CD1c-positive myeloid dendritic cell (primary cell): ENCODE measurements around the gene ACAT2.
"Not testable (repeated sequence)": the region's sequence is repeated elsewhere in the genome, so short reads cannot be mapped to it uniquely, and the experiment has no call there.

Source experiments
- DNase-seq: peaks from one replicate; pipeline ENCODE4 v3.0.0-alpha.2; 2016; ENCODE audit errors: extremely low spot score

ACAT2 gene

DNA sequence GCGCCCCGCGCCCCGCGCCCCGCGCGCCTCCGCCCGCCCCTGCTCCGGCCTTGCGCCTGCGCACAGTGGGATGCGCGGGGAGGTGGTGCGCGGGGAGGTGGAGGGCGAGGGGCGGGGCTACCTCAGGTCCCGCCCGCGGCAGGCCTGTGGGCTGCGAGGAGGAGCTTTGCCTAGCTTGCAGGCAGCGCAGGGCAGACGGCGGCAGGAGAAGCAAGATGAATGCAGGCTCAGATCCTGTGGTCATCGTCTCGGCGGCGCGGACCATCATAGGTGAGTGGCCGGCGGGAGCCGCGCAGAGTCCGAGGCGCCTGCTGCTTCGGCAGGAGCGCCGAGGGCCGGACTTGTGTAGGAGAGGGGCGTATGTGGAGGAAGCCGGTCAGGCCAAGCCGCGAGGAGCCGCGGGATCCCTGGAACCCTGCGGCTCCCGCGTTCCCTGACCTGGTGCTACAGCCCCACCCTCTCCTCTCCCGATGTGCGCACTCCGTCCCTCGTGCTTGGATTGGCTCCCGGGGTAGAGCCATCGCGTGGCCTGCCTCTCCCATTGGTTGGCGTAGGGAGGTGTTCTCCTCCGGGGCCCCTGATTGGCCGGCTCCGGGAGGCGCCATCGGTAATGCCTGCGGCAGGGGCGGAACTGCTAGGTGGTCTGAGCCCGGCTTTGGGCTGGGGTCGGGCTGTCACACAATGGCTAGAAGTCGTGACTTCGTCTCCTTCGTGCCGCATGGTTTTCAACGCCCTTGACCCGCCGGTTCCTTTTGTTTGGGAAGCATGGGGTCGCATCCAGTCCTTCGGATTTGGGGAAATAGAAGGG lies at the start of gene ACAT2:
Gene ACAT2, plus strand, starts transcription at position 173 of the 808 bp plus-strand sequence. Its CDS starts 43 bp downstream, at position 216.
- DNase-seq = peak; percentile 96

DNA sequence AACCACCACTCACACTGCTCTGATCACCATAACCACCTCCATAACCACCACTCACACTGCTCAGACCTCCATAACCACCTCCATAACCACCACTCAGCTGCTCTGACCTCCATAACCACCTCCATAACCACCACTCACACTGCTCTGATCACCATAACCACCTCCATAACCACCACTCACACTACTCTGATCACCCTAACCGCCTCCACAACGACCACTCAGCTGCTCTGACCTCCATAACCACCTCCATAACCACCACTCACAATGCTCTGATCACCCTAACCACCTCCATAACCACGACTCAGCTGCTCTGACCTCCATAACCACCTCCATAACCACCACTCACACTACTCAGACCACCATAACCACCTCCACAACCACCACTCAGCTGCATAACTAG lies 49.5 kb upstream of the ACAT2 start:
- not testable (repeated sequence) for DNase-seq

DNA sequence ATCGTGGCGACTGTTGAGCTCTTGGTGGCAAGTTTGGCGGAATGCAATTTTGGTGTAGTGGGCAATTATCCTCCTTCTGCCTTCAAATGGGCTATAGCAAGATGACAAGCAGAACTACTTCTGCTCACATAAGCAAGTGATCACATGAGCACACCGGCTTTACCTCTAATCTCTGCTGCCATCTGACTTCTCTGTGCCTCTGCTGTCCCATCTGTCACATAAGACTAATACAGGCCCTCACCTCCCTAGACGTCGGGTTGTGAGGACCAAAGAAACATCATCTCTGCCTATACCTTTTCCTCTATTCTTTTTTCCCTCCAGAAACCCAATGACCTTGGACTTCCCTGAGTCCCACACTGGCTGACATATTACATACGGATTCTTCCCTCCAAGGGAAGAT lies 47.9 kb upstream of the ACAT2 start:
- no peak for DNase-seq

DNA sequence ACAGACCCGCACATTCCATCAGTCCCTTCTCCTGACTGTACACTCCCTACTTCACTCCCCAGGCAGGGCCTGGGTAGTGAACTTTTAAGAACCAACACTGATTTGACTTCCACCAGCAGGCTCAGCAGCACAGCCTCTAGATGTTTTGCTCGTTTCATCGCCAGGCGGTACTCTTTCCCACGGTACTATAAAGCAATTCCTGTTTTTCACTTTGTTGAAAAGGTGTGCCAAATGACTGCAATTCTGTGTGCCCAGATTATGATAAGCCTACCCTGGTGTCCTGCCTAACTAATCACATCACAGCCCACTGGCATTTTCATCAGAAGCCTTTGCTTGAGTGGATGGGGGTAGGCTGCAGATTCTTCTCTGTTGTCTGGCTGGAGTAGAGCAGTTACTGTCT lies 47.4 kb upstream of the ACAT2 start:
- DNase-seq = no peak

DNA sequence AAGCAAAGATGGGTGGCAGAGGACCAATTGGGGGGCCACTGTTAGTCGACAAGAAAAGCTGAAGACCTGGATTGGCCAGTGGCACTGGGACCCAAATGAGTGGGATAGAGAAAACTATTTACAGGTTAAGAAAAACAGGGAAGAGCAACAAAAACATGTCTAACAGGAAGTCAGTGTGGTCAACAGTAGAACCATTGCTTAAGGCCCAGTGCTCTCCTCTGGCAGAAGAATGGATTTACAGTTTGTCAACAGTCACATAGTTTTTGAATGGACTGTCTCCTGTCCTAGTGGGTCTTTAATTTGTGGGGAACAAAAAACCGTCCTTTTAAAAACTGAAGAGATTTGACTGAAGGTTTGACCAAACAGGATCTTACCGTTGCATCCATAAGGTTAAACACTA lies 46.7 kb upstream of the ACAT2 start:
- no peak for DNase-seq

DNA sequence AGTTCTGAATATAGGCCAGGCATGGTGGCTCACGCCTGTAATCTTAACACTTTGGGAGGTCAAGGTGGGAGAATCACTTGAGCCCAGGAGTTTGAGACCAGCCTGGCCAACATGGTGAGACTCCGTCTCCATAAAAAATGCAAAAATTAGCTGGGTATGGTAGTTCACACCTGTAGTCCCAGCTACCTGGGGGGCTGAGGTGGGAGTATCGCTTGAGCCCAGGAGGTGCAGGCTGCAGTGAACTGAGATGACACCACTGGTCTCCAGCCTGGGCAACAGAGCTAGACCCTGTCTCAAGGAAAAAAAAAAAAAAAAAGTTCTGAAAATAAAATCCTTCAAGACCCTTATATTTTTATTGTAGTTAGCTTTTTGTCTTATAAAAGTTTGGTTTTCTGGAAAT lies 46.2 kb upstream of the ACAT2 start:
- DNase-seq = no peak

DNA sequence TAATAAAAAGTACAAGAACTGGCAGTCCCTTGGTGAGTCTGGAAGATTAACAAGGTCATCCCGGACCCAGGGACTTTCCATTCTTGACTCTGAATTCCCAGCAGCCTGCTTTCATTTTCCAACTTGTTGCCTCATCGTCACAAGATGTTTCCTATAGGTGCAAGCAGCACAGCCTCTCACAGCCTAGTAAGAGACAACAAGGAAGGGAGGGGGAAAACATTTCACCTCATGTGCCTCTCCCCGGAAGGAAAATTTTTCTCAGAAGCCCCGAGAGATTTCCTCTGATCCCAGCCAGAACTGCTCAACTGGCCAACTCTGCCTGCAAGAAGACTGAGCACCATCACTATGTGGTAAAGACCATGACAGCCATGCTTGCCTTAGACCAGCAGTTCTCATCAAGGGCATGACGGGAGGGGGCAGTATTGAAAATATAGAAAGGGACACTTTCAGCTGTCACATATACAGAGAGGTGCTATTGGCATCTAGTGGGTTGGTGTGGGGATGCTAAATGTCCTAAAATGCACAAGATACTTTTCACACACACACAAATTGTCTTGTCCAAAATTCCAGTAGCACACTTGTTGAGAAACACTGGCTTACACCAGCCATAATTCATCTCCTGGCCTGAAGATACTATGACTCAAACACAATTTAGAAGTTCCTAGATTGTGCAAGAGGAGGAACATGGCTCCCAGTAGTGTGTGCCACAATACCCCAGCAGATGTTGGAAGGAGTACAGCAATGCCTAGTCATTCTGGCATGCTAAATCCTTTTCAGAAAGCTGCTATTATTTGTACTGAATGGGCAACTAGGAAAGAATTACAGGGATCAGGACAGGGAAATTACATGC lies 45.4 kb upstream of the ACAT2 start:
- DNase-seq = peak; percentile 76

DNA sequence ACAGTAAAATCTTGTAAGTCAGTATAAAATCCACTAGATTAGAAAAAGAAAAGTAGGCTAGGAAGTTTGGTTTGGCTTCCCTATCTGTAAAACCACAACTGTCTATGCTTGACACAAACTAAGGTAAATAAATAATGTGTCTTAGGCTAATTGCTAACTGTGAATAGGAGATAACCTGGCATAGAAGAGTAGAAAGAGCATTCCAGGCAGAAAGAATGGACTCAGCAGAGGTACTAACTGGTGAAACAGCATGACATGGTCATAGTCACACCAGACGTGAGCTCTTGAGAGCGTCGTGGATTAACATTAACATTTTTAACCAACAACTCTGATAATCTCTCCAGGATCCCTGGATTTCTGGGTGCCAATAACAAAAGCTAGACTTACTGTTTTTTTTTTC lies 43.2 kb upstream of the ACAT2 start:
- no peak for DNase-seq

DNA sequence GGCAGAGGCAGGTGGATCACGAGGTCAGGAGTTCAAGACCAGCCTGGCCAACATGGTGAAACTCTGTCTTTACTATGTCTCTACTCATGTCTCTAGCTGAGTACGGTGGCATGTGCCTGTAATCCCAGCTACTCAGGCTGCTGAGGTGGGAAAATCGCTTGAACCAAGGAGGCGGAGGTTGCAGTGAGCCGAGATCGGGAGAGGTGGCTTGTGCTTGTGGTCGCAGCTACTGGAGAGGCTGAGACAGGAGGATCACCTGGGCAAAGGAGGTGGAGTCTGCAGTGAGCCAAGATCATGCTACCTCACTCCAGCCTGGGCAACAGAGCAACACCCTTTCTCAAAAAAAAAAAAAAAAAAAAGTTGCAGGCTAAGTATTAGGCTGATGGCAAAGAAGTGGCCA lies 42.6 kb upstream of the ACAT2 start:
- no peak for DNase-seq

DNA sequence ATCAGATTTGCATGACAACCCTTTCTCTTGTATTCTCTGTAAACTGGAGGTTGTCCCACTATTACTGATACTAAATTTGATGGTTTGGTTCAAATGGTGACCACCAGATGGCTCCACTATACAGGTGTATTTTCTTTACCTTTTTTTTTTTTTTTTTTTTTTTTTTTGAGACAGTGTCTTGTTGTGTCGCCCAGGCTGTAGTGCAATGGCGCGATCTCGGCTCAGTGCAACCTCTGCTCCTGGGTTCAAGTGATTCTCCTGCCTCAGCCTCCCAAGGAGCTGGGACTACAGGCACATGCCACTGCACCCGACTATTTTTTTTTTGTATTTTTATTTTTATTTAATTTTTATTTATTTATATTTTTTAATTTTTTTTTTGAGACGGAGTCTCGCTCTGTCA lies 41.1 kb upstream of the ACAT2 start:
- peak; percentile 41 for DNase-seq

DNA sequence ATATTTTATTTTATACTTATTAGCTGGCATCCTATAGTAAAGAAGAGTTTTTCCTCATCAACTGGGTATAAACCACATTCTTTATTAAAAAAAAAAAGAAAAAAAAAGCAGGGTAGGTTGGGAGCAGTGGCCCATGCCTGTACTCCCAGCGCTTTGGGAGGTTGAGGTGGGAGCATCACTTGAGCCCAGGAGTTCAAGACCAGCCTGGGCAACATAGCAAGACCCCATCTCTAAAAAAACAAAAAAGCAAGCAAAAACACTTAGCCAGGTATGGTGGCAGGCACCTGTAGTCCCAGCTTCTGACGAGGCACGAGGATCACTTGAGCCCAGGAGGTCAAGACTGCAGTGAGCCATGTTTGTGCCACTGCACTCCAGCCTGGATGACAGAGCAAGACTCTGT lies 39.9 kb upstream of the ACAT2 start:
- not testable (repeated sequence) for DNase-seq

DNA sequence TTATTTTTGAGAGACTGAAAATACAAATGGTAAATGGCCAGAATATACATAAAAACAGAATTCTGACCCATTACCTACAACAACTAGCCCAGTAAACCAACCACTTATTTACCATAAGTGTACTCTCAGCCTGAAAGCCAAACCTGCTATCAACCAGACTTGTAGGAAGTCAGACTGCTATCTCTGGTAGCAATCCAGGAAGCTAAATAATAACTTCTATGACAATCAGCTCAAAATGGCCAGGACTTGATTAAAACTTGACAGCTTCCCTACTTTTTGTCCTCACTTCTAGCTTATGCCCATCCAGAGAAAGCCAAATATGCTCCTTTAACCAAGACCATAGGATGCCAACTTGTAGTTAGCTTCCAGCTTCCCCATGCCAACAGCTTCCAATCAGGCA lies 39.2 kb upstream of the ACAT2 start:
- no peak for DNase-seq

DNA sequence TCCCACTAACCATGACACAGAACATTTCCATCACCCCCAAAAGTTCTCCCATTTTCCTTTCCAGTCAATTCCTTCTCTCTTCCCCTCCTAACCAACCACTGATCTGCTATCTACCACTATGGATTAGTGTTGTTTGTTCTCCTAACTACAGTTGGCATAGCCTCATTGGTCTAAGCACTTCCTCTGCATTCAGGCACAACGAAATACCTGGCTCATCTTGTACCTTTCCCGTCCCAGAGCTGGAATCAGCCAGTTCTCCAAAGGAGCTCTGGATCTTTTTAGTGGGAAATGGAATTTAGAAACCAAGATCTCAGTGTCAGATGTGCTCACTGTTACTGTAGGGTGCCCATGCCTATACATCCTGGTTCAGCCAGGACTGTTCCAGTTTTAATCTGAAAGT lies 38.6 kb upstream of the ACAT2 start:
- no peak for DNase-seq

DNA sequence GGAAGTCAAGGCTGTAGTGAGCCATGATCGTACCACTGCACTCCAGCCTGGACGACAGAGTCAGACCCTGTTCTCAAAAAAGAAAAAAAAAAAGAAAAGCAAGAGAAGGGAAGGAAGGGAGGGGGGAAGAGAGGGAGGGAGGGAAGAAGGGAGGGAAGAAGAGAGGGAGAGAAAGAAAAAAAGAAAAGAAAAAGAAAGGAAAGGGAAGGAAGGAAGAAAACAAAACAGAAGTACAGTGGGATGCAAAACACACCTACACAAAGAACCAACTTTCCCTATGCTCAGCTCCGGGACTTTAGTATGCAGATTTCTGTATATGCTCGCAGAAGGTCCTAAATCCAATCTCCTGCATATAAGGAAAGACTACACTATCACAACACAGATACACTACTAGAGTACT lies 37.1 kb upstream of the ACAT2 start:
- no peak for DNase-seq

DNA sequence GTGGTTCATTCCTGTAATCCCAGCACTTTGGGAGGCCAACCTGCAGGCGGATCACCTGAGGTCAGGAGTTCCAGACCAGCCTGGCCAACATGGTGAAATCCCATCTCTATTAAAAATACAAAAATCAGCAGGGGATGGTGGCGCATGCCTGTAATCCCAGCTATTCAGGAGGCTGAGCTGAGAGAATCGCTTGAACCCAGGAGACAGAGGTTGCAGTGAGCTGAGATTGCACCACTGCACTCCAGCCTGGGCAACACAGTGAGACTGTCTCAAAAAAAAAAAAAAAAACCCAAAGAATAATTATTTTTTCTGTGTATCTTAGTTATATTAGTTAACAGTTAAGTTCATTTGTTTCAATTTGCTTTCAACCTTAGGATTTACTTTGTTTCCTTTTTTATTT lies 36.6 kb upstream of the ACAT2 start:
- not testable (repeated sequence) for DNase-seq

DNA sequence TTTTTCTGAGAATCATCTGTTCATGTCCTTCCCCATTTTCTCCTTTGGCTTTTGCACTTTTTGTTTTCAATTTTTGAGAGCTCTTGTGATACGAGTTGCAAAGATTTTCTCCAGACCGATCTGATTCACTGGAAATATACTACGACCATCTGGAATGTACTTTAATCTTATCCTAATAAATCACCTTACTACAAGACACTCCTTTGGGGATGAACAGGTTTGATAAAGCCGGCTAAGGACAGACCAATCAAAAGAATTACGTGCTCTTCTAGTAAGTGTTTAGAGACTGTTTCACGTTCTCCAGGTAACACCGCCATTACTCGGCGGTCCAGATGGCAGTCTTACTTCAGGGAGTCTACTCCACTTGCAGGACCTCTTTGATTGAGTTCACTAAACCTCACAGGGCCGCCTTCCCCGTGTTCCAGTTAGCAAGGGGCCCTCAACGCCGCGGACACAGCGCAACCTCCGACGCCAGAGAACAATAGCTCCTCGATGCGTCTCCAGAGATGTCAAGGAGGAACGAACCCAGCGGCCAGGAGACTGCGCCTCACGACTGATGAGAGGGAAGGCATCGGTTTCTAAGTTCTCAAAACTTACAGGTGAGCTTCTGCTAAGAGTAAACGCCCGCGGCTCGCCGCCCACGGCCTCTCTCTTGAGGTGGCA lies 35.5 kb upstream of the ACAT2 start:
- peak; percentile 15 for DNase-seq

DNA sequence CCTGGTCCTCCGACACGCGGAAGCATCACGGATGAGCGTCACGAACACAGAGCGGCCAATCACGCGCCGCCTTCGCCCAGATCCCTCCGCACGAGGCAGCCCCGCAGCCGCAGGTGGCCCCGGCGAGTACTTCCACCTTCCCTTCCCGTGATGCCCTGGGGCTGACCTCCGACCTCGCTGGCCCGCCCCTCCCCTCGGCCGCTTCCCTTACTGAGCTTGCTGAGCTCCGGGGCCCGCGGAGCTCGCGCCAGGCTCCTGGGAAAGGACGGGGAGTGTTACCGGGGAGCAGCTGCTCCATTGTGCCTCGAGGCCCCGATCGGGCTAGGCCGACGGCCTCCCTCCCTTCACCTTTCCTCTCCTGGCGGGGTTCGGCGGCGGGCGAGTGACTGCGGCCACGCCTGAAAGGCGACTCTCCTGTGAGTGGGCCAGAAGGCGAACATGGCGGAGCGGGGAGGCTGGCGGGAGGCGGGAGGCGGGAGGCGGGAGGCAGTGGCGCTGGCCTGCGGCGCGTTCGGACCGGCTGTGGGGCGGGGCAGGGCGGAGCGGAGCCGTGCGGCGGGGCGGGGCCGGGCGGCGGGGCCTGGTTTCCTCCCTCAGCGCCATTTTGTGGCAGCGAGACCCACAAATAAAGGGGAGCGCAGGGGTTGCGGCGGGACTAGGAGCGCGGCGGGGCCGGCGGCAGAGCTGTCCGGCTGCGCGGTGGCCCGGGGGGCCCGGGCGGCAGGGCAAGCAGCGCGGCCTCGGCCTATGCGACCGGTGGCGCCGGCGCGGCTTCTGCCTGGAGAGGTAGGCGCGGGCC lies 34.7 kb upstream of the ACAT2 start, which contains the start of gene WTAP:
Gene WTAP, plus strand, starts transcription at position 589 of the 799 bp plus-strand sequence. CDS start 8,760 bp downstream, outside the sequence.
- peak; percentile 95 for DNase-seq

DNA sequence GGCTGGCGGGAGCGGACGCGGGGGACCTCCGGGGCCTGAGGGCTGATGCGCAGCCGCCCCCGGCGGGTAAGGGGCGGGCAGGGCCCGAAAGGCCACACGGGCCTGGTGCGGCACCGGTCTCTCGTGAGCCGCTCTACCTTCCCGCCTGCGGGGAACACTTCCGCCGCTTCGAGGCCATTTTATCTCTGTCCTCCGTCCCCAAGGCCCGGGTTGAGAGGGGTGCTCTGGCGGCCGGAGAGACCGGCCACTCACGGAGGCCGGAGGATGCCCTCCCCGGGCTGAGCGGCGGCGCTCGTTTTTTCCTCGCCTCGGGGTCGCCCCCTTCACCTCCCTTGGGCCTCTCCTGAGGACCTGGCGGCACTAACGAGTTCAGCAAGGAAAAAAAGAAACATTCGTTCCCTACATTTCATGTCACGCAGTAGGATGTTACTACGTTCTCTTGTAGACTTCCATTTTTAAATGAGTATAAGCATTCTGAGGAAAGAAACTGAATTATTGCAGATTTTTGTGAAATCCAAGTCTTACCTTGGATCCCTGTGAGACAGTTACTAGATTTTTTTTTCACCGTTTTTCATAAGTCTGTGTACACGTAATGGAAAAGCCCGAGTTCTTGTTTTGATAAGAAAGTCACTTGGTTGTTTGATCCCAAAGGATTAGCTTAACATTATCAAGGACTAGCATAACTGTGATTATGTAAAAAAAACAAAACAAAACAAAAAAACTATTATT lies 34.0 kb upstream of the ACAT2 start:
- peak; percentile 60 for DNase-seq

DNA sequence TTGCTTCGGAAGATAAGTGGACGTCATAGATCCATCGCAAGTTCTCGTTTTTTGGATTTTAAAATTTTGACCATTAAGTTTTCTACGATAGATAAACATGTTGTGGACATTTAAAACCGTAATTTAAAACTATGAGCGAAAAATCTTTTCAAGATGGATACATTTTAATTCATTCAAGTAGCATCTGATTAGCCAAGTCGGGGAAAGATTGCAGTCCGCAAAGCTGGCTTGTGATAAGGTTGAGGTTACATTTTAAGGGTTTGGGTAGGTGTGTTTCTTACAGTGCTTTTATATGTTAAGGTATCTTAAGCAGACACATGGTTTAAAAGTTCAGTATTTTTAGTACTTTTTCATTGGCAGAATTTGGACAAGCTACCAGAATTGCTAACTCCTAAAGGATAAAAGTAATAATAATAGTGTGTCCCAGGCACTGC lies 33.3 kb upstream of the ACAT2 start:
- DNase-seq = peak; percentile 19

DNA sequence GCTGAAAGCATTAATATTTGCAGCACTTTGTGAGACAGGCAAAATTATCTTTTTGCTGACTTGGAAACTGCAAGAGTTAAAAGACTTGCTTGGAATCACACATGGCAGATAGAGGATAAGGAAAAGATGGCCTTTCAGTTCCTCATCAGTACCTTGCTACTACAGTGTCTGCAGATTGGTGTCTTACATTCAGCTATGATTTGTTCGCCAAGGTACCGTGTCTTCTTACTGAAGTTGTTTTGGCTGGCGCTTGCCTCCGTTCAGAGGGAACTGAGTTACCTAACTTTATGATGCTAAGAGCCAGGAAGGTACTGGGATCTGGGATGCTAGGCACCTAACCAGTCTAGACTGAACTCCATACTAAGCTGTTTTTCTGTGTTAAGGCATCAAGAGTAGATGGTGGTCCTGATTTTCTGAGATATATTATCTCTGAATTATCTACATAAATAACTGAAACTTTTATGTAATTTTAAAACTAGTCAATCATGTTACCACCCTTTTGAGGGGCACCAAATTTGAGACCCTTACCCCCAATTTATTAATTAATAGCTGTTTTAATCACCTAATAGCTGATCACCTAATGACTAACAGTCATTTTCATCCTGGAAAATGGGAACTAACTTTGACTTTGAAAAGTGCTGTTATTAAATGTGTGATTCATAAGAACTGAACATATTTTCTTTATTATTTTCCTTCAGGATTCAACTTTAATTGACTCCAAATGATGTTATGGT lies 32.1 kb upstream of the ACAT2 start:
- peak; percentile 52 for DNase-seq
